Activated CD8-positive, alpha-beta T cell treated with anti-CD3 and anti-CD28 coated beads for 36 hours (primary cell): ENCODE data around the gene KANK2. TPM values are rescaled to one million over a fixed set of nuclear protein-coding genes. Genes with fewer than 3 reads are reported as not detected.
A peak's percentile ranks its signal among the peaks of the same experiment; 100 is the strongest.

ENCODE experiments used
- ATAC-seq: fragments of 200-7000 bp; cut with Tn5 transposase; one replicate; pipeline ENCODE4 v1.10.0; 2021; ENCODE audit warnings: mild to moderate bottlenecking, moderate library complexity
- CTCF ChIA-PET: fragments of 350-600 bp; sonication (Branson Sonifier 250); formaldehyde crosslinking; loops from one replicate; lab custom pipeline; 2021; ENCODE audit warnings: antibody characterized with exemption; lab: Charles Lee
- POLR2A ChIA-PET: fragments of 350-600 bp; sonication (Branson Sonifier 250); formaldehyde crosslinking; loops from one replicate; lab custom pipeline; 2021; ENCODE audit warnings: antibody characterized with exemption; lab: Charles Lee
- DNase-seq: peaks from one replicate; pipeline ENCODE4 v3.0.0-alpha.2; 2020
- H3K27ac Mint-ChIP-seq: one replicate; pipeline ENCODE4 v1.8.0; 2021; ENCODE audit warnings: mild to moderate bottlenecking, mixed read lengths
- H3K27me3 Mint-ChIP-seq: one replicate; pipeline ENCODE4 v1.8.0; 2021; ENCODE audit warnings: mixed read lengths
- H3K36me3 Mint-ChIP-seq: one replicate; pipeline ENCODE4 v1.8.0; 2021; ENCODE audit warnings: low read depth, mixed read lengths
- H3K4me1 Mint-ChIP-seq: one replicate; pipeline ENCODE4 v1.8.0; 2021; ENCODE audit warnings: low read depth, mixed read lengths
- H3K4me3 Mint-ChIP-seq: one replicate; pipeline ENCODE4 v1.8.0; 2021; ENCODE audit warnings: mild to moderate bottlenecking, moderate library complexity, mixed read lengths
- H3K9me3 Mint-ChIP-seq: one replicate; pipeline ENCODE4 v1.8.0; 2021; ENCODE audit warnings: mixed read lengths
- intact Hi-C: fragments of 100-400 bp; cut with micrococcal nuclease; formaldehyde crosslinking; loops from one replicate; pipeline ENCODE4 v1.10.0; 2022
- total RNA-seq, 2 experiments: library from RNA; stranded (reverse); gene quantifications; one replicate each; pipeline ENCODE4 v1.2.3, GENCODE V29; 2021
- TF ChIP-seq, protein P1 (sequence below): fragments of 200-600 bp; IDR thresholded peaks from one replicate; pipeline ENCODE4 v1.8.0; 2022; ENCODE audit warnings: antibody characterized with exemption, mild to moderate bottlenecking

KANK2 gene
- total RNA-seq, 2 experiments from 2014 or later = 1.9 to 2.0 TPM

DNA sequence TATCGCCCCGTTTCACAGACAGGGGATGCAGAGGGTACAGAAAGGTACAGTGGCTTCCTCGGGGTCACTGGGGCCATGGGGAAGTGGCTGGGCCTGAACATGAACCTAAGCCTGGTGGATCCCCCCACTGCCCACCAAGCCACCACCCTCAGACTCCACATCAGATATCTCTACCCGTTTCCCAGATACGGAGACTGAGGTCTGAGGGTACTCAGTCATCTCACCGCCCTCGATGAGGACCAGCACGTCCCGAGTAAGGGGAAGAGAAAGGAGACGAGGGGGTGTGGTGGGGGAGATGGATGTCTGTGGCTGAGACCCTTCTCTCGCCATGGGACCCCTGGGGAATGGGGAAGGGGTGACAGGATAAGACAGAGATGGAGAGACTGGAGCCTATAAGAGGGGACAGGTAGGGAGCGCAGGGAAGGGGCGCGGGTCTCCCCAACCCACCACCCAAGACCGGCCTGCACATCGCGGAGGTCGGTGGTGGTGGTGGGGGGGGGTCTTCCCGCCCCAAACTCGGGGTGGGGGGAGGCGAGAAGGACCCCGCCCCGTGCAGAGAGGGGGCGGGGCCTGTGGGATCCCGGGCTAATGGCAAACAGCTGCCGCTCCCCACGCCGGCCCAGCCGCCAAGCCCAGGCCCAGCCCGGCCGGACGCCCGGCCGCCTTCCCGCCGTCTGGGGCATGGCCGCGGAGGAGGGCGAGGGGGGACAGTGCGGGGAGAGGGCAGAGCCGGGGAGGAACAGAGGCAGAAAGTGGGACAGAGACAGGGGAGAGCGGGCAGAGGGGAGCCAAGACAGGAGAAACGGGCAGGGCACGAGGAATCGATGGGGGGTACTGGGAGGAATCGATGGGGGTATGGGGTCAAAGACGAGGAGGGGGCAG lies 698 bp downstream of the KANK2 start:
- ATAC-seq (no peak), DNase-seq (no peak)
- Mint-ChIP-seq H3K4me3 (peak overlapping the region; percentile 61), H3K9me3 (no peaks in the 10 kb centered on the region), H3K27ac (no peak overlapping the region), H3K27me3 (peaks cover 12% of the 10 kb centered on the region), H3K4me1 (peaks cover 7% of the 10 kb centered on the region), H3K36me3 (no peaks in the 10 kb centered on the region)
- CTCF ChIA-PET = no interaction called here
- TF ChIP-seq, protein P1, sequence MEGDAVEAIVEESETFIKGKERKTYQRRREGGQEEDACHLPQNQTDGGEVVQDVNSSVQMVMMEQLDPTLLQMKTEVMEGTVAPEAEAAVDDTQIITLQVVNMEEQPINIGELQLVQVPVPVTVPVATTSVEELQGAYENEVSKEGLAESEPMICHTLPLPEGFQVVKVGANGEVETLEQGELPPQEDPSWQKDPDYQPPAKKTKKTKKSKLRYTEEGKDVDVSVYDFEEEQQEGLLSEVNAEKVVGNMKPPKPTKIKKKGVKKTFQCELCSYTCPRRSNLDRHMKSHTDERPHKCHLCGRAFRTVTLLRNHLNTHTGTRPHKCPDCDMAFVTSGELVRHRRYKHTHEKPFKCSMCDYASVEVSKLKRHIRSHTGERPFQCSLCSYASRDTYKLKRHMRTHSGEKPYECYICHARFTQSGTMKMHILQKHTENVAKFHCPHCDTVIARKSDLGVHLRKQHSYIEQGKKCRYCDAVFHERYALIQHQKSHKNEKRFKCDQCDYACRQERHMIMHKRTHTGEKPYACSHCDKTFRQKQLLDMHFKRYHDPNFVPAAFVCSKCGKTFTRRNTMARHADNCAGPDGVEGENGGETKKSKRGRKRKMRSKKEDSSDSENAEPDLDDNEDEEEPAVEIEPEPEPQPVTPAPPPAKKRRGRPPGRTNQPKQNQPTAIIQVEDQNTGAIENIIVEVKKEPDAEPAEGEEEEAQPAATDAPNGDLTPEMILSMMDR = no peak
- POLR2A ChIA-PET = no interaction called here
- intact Hi-C loops = no loop called here

DNA sequence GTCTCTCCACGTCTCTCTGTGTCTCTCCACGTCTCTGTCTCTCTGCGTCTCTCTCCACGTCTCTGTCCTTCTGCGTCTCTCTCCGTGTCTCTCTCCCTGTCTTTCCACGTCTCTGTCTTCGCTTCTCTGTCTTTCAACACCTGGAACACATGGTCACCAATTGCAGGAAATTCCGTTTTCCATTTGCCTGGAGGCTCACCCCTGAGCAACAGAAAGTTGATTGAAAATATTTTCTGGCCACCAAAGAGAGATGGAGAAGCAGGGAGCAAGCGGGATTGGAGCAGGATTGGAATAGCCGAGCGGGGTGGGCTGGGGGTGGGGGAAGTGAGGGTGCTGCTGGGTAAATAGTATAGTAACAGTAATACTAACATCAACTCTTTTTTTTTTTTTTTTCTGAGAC lies 1.7 kb downstream of the KANK2 start:
- Mint-ChIP-seq H3K27me3 (peaks cover 12% of the 10 kb centered on the region), H3K27ac (no peak overlapping the region), H3K36me3 (no peaks in the 10 kb centered on the region), H3K4me1 (peaks cover 7% of the 10 kb centered on the region), H3K9me3 (no peaks in the 10 kb centered on the region), H3K4me3 (peak overlapping the region; percentile 23)
- TF ChIP-seq, protein P1 = no peak
- CTCF ChIA-PET = no interaction called here
- POLR2A ChIA-PET = no interaction called here
- no peak for DNase-seq
- ATAC-seq = no peak
- intact Hi-C loops = no loop called here

- Mint-ChIP-seq H3K27ac (no peak overlapping the region), H3K36me3 (no peaks in the 10 kb centered on the region), H3K4me3 (no peak overlapping the region), H3K9me3 (no peaks in the 10 kb centered on the region), H3K4me1 (peaks cover 7% of the 10 kb centered on the region), H3K27me3 (peaks cover 12% of the 10 kb centered on the region)
- TF ChIP-seq, protein P1 = no peak
- ChIA-PET CTCF (no interaction called here), POLR2A (no interaction called here)
- DNase-seq (peak; percentile 22), ATAC-seq (no peak)
- intact Hi-C loops = no loop called here
Observed at GRCh38 chr19:11194656-11195558, 2.4 kb downstream of the KANK2 start.

DNA sequence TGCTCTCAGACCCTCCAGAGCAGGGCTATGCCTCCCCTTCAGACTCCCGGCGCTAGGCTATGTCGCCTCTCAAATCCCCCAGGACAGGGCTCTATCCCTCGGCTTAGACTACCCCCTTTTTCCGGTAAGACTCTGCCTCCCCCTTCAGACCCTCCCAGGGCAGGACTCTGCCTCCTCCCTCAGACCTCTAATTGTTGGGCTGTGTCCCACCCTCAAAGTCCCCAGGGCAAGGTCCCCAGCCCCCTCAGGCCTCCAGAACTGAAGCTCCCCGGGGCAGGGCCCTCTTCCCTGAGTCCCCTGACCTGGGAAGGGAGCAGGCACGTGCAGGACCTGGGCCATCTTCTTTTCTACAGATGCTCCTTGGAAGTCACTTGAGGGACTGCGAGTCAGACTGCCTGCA lies 3.2 kb downstream of the KANK2 start:
- intact Hi-C loops = no loop called here
- ChIA-PET POLR2A (no interaction called here), CTCF (no interaction called here)

More for the DNA sequence above, 3.2 kb downstream of the KANK2 start:
- Mint-ChIP-seq H3K4me1 (peaks cover 7% of the 10 kb centered on the region), H3K4me3 (no peak overlapping the region), H3K9me3 (no peaks in the 10 kb centered on the region), H3K27ac (no peak overlapping the region), H3K36me3 (no peaks in the 10 kb centered on the region), H3K27me3 (peaks cover 12% of the 10 kb centered on the region)
- DNase-seq = no peak
- TF ChIP-seq, protein P1 = no peak
- no peak for ATAC-seq
